ENCODE measurements around the gene ARHGAP8. TPM values are rescaled to one million over a fixed set of nuclear protein-coding genes. Genes with fewer than 3 reads are reported as not detected.

The ARHGAP8 gene
- total and polyA plus RNA-seq, 3 donors from 2014 or later: 9.5 to 15.0 (median 9.7) TPM

GRCh38 chr22:44786136-44786535 is 33.8 kb downstream of the ARHGAP8 start:
- intact Hi-C loops (cut with DNase I; ENCODE audit: low total_unique reads): no loop called here
- no peak overlapping the region for H3K4me3 ChIP-seq
- DNase-seq: no peak
- H3K4me1 ChIP-seq: no peaks in the 10 kb centered on the region
- H3K27ac ChIP-seq: no peak overlapping the region
- no peaks in the 10 kb centered on the region for H3K27me3 ChIP-seq
- TF ChIP-seq CTCF (IDR thresholded peaks at IDR 0.05): no peak
- no peak for TF ChIP-seq POLR2A (IDR thresholded peaks at IDR 0.05)
- 85 to 93% methylated on average over 23 of the region's 23 CpGs for WGBS, 2 donors
- H3K36me3 ChIP-seq (ENCODE audit: low read depth, missing control alignments): no peaks in the 10 kb centered on the region
- no peaks in the 10 kb centered on the region for H3K9me3 ChIP-seq

- H3K27ac ChIP-seq: no peak overlapping the region
- no peak for TF ChIP-seq POLR2A (IDR thresholded peaks at IDR 0.05)
- TF ChIP-seq CTCF (IDR thresholded peaks at IDR 0.05): no peak
- no peaks in the 10 kb centered on the region for H3K36me3 ChIP-seq (ENCODE audit: low read depth, missing control alignments)
- no peaks in the 10 kb centered on the region for H3K27me3 ChIP-seq
- no peaks in the 10 kb centered on the region for H3K9me3 ChIP-seq
- 88 to 95% methylated on average over 5 to 7 of the region's 7 CpGs for WGBS, 2 donors
- H3K4me3 ChIP-seq: no peak overlapping the region
- no peak for DNase-seq
- intact Hi-C loops (cut with DNase I; ENCODE audit: low total_unique reads): no loop called here
- no peaks in the 10 kb centered on the region for H3K4me1 ChIP-seq
These were observed 34.2 kb downstream of the ARHGAP8 start for GRCh38 chr22:44786610-44787009.

GRCh38 chr22:44787832-44788231 is 35.5 kb downstream of the ARHGAP8 start:
- Histone ChIP-seq H3K9me3 (no peaks in the 10 kb centered on the region), H3K27ac (no peak overlapping the region), H3K4me3 (no peak overlapping the region), H3K27me3 (no peaks in the 10 kb centered on the region), H3K36me3 (ENCODE audit: low read depth, missing control alignments) (no peaks in the 10 kb centered on the region), H3K4me1 (no peaks in the 10 kb centered on the region)
- TF ChIP-seq POLR2A (IDR thresholded peaks at IDR 0.05) (no peak), CTCF (IDR thresholded peaks at IDR 0.05) (no peak)
- intact Hi-C loops (cut with DNase I; ENCODE audit: low total_unique reads): no loop called here
- DNase-seq: no peak
- WGBS, 2 donors: 75 to 76% methylated on average over 3 of the region's 3 CpGs

- Histone ChIP-seq H3K9me3 (no peaks in the 10 kb centered on the region), H3K27me3 (no peaks in the 10 kb centered on the region), H3K36me3 (ENCODE audit: low read depth, missing control alignments) (no peaks in the 10 kb centered on the region), H3K4me3 (no peak overlapping the region), H3K4me1 (no peaks in the 10 kb centered on the region), H3K27ac (no peak overlapping the region)
- TF ChIP-seq CTCF (IDR thresholded peaks at IDR 0.05): no peak
- no peak for TF ChIP-seq POLR2A (IDR thresholded peaks at IDR 0.05)
- WGBS, 2 donors: 83 to 90% methylated on average over 10 of the region's 10 CpGs
- no peak for DNase-seq
- intact Hi-C loops (cut with DNase I; ENCODE audit: low total_unique reads): no loop called here
These were observed 40.7 kb downstream of the ARHGAP8 start for GRCh38 chr22:44793106-44793505.

- intact Hi-C loops (cut with DNase I; ENCODE audit: low total_unique reads): no loop called here
- no peaks in the 10 kb centered on the region for H3K36me3 ChIP-seq (ENCODE audit: low read depth, missing control alignments)
- TF ChIP-seq CTCF (IDR thresholded peaks at IDR 0.05) (no peak), POLR2A (IDR thresholded peaks at IDR 0.05) (no peak)
- H3K27ac ChIP-seq: no peak overlapping the region
- H3K9me3 ChIP-seq: no peaks in the 10 kb centered on the region
- no peaks in the 10 kb centered on the region for H3K4me1 ChIP-seq
- 80 to 87% methylated on average over 24 of the region's 24 CpGs for WGBS, 2 donors
- no peaks in the 10 kb centered on the region for H3K27me3 ChIP-seq
- H3K4me3 ChIP-seq: no peak overlapping the region
- no peak for DNase-seq
These were observed 41.3 kb downstream of the ARHGAP8 start for GRCh38 chr22:44793506-44794172.
